ENCODE measurements around the gene RTEL1. TPM values are rescaled to one million over a fixed set of nuclear protein-coding genes. Genes with fewer than 3 reads are reported as not detected.

Gene RTEL1
- total RNA-seq, 1 experiment from 2014 or later, result 26.1 TPM

DNA sequence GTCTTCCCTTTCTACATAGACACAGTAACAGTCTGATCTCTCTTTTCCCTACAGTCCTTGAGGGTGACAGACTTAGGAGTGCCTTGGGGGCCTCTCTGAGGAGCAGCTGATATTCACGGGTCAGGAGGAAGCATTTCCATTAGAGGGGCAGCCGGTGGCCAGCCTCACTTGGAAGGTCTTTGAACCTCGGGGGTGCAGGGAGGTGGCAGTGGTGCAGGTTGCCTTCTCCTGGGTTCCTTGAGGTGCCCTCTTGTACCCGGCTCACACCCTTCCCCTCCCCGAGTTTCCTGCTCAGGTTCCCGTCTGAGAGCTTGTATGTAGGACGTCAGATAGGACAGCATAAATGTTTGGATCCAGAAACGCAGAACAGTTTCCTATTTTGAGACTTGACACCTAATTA, 2.5 kb downstream of the RTEL1 start:
- Histone ChIP-seq H3K36me3 (ENCODE audit: control insufficient read depth, insufficient read depth, low read length) (peaks cover 3% of the 10 kb centered on the region; the same call in 1 of the 2 replicates), H3K9me3 (ENCODE audit: control insufficient read depth, insufficient read depth, low read depth, low read length) (no peaks in the 10 kb centered on the region), H3K27me3 (ENCODE audit: control insufficient read depth, insufficient read depth, low read length) (no peaks in the 10 kb centered on the region), H3K4me1 (ENCODE audit: control insufficient read depth, insufficient read depth, low read length) (peaks cover 9% of the 10 kb centered on the region), H3K4me3 (ENCODE audit: low read depth in 2 of 2, low read length in 2 of 2) (no peak overlapping the region), H3K27ac (ENCODE audit: low read length) (no peak overlapping the region)
- BruUV-seq (replicated peaks), result no TSS peak
- in situ Hi-C loops (cut with HindIII; ENCODE audit: low pct_unique_long_range_greater_than_20kb, low sequenced_read_pairs) (no loop called here), intact Hi-C loops (cut with micrococcal nuclease; ENCODE audit: unreplicated experiment) (no loop called here)
- CTCF ChIA-PET, result no interaction called here
- TF ChIP-seq TCF7L2 (IDR thresholded peaks at IDR 0.05; ENCODE audit: low read depth, low read length) (no peak), POLR2AphosphoS5 (IDR thresholded peaks at IDR 0.05; ENCODE audit: low read depth, low read length) (no peak), SIN3A (IDR thresholded peaks at IDR 0.05; ENCODE audit: borderline replicate concordance, insufficient read depth, low read depth, low read length) (no peak)
- TF ChIP-seq, protein P1, sequence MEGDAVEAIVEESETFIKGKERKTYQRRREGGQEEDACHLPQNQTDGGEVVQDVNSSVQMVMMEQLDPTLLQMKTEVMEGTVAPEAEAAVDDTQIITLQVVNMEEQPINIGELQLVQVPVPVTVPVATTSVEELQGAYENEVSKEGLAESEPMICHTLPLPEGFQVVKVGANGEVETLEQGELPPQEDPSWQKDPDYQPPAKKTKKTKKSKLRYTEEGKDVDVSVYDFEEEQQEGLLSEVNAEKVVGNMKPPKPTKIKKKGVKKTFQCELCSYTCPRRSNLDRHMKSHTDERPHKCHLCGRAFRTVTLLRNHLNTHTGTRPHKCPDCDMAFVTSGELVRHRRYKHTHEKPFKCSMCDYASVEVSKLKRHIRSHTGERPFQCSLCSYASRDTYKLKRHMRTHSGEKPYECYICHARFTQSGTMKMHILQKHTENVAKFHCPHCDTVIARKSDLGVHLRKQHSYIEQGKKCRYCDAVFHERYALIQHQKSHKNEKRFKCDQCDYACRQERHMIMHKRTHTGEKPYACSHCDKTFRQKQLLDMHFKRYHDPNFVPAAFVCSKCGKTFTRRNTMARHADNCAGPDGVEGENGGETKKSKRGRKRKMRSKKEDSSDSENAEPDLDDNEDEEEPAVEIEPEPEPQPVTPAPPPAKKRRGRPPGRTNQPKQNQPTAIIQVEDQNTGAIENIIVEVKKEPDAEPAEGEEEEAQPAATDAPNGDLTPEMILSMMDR (IDR thresholded peaks at IDR 0.05), result no peak
- TF ChIP-seq, protein P2, sequence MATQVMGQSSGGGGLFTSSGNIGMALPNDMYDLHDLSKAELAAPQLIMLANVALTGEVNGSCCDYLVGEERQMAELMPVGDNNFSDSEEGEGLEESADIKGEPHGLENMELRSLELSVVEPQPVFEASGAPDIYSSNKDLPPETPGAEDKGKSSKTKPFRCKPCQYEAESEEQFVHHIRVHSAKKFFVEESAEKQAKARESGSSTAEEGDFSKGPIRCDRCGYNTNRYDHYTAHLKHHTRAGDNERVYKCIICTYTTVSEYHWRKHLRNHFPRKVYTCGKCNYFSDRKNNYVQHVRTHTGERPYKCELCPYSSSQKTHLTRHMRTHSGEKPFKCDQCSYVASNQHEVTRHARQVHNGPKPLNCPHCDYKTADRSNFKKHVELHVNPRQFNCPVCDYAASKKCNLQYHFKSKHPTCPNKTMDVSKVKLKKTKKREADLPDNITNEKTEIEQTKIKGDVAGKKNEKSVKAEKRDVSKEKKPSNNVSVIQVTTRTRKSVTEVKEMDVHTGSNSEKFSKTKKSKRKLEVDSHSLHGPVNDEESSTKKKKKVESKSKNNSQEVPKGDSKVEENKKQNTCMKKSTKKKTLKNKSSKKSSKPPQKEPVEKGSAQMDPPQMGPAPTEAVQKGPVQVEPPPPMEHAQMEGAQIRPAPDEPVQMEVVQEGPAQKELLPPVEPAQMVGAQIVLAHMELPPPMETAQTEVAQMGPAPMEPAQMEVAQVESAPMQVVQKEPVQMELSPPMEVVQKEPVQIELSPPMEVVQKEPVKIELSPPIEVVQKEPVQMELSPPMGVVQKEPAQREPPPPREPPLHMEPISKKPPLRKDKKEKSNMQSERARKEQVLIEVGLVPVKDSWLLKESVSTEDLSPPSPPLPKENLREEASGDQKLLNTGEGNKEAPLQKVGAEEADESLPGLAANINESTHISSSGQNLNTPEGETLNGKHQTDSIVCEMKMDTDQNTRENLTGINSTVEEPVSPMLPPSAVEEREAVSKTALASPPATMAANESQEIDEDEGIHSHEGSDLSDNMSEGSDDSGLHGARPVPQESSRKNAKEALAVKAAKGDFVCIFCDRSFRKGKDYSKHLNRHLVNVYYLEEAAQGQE (IDR thresholded peaks at IDR 0.05; ENCODE audit: insufficient read depth in 1 of 2, low read depth in 2 of 2, low read length in 1 of 2), result no peak
- POLR2A ChIA-PET, result interaction anchor here (0.5 kb wide), 1 partner anchor 56 kb away, joined by 6 read pairs; no protein-coding TSS in a partner anchor
- ATAC-seq, result no peak
- DNase-seq (ENCODE audit: low read depth, low spot score), result no peak

DNA sequence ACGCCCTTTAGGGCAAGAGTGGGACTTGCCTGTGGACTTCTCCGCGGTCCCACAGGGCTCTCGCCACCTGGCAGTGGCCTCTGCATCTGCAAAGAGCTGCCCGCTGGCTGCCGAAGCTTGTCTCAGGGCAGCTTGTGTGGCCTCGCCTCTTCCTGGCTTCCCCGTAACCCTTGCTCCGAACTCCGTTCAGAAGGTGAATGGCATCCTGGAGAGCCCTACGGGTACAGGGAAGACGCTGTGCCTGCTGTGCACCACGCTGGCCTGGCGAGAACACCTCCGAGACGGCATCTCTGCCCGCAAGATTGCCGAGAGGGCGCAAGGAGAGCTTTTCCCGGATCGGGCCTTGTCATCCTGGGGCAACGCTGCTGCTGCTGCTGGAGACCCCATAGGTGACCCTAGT, 3.0 kb downstream of the RTEL1 start:
- ATAC-seq (no peak), DNase-seq (ENCODE audit: low read depth, low spot score) (no peak)
- peaks cover 9% of the 10 kb centered on the region for H3K4me1 ChIP-seq (ENCODE audit: control insufficient read depth, insufficient read depth, low read length)
- intact Hi-C loops (cut with micrococcal nuclease; ENCODE audit: unreplicated experiment), result no loop called here
- peaks cover 3% of the 10 kb centered on the region; the same call in 1 of the 2 replicates for H3K36me3 ChIP-seq (ENCODE audit: control insufficient read depth, insufficient read depth, low read length)
- BruUV-seq (replicated peaks), result no TSS peak
- in situ Hi-C loops (cut with HindIII; ENCODE audit: low pct_unique_long_range_greater_than_20kb, low sequenced_read_pairs), result no loop called here
- POLR2A ChIA-PET, result interaction anchor here (0.5 kb wide), 1 partner anchor 57 kb away, joined by 6 read pairs; no protein-coding TSS in a partner anchor
- no peak overlapping the region for H3K4me3 ChIP-seq (ENCODE audit: low read depth in 2 of 2, low read length in 2 of 2)
- no peaks in the 10 kb centered on the region for H3K9me3 ChIP-seq (ENCODE audit: control insufficient read depth, insufficient read depth, low read depth, low read length)
- H3K27ac ChIP-seq (ENCODE audit: low read length), result no peak overlapping the region
- TF ChIP-seq, protein P1 (IDR thresholded peaks at IDR 0.05), result no peak
- TF ChIP-seq TCF7L2 (IDR thresholded peaks at IDR 0.05; ENCODE audit: low read depth, low read length) (no peak), SIN3A (IDR thresholded peaks at IDR 0.05; ENCODE audit: borderline replicate concordance, insufficient read depth, low read depth, low read length) (no peak), POLR2AphosphoS5 (IDR thresholded peaks at IDR 0.05; ENCODE audit: low read depth, low read length) (no peak)
- TF ChIP-seq, protein P2 (IDR thresholded peaks at IDR 0.05; ENCODE audit: insufficient read depth in 1 of 2, low read depth in 2 of 2, low read length in 1 of 2), result no peak
- CTCF ChIA-PET, result no interaction called here
- no peaks in the 10 kb centered on the region for H3K27me3 ChIP-seq (ENCODE audit: control insufficient read depth, insufficient read depth, low read length)

Measured in Panc1 (cell line).